Measurements from ENCODE around the gene ARMC8.

ARMC8 gene

DNA sequence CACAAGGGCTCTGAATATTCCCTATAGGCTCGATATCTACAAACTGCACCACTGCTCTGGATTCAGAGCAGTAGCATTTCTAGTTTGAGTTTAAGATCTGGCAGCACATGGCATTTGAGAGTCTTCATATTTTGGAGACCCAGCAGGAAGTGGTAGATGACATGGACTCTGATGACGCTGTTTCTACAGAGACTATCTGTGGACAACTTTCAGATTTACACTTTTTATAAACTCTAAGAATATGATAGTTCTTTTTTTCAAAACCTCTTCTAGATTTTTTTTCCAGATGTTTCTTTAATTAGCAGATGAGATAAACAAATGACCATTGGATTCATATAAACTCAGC lies 35.8 kb downstream of the ARMC8 start:
- DNase-seq (ENCODE audit: low read depth in 1 of 2, low spot score in 1 of 2): no peak
- H3K27ac ChIP-seq (replicated peaks): peak overlapping the region; percentile 86
- no peaks in the 10 kb centered on the region for H3K27me3 ChIP-seq (ENCODE audit: insufficient read depth, poor library complexity, severe bottlenecking)
- H3K4me3 ChIP-seq (replicated peaks; ENCODE audit: insufficient read depth, low read length): no peak overlapping the region
- no peak for TF ChIP-seq GABPA (IDR thresholded peaks at IDR 0.05; ENCODE audit: low read depth)
- TF ChIP-seq, protein P1, sequence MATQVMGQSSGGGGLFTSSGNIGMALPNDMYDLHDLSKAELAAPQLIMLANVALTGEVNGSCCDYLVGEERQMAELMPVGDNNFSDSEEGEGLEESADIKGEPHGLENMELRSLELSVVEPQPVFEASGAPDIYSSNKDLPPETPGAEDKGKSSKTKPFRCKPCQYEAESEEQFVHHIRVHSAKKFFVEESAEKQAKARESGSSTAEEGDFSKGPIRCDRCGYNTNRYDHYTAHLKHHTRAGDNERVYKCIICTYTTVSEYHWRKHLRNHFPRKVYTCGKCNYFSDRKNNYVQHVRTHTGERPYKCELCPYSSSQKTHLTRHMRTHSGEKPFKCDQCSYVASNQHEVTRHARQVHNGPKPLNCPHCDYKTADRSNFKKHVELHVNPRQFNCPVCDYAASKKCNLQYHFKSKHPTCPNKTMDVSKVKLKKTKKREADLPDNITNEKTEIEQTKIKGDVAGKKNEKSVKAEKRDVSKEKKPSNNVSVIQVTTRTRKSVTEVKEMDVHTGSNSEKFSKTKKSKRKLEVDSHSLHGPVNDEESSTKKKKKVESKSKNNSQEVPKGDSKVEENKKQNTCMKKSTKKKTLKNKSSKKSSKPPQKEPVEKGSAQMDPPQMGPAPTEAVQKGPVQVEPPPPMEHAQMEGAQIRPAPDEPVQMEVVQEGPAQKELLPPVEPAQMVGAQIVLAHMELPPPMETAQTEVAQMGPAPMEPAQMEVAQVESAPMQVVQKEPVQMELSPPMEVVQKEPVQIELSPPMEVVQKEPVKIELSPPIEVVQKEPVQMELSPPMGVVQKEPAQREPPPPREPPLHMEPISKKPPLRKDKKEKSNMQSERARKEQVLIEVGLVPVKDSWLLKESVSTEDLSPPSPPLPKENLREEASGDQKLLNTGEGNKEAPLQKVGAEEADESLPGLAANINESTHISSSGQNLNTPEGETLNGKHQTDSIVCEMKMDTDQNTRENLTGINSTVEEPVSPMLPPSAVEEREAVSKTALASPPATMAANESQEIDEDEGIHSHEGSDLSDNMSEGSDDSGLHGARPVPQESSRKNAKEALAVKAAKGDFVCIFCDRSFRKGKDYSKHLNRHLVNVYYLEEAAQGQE (IDR thresholded peaks at IDR 0.05; ENCODE audit: insufficient replicate concordance, low read depth): no peak
- TF ChIP-seq, protein P2, sequence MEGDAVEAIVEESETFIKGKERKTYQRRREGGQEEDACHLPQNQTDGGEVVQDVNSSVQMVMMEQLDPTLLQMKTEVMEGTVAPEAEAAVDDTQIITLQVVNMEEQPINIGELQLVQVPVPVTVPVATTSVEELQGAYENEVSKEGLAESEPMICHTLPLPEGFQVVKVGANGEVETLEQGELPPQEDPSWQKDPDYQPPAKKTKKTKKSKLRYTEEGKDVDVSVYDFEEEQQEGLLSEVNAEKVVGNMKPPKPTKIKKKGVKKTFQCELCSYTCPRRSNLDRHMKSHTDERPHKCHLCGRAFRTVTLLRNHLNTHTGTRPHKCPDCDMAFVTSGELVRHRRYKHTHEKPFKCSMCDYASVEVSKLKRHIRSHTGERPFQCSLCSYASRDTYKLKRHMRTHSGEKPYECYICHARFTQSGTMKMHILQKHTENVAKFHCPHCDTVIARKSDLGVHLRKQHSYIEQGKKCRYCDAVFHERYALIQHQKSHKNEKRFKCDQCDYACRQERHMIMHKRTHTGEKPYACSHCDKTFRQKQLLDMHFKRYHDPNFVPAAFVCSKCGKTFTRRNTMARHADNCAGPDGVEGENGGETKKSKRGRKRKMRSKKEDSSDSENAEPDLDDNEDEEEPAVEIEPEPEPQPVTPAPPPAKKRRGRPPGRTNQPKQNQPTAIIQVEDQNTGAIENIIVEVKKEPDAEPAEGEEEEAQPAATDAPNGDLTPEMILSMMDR (IDR thresholded peaks at IDR 0.05; ENCODE audit: insufficient read depth, low read length): no peak
- TF ChIP-seq SPI1 (IDR thresholded peaks at IDR 0.05; ENCODE audit: borderline replicate concordance, low read depth): no peak
- no peak for TF ChIP-seq POLR2AphosphoS5 (IDR thresholded peaks at IDR 0.05; ENCODE audit: low read depth)

DNA sequence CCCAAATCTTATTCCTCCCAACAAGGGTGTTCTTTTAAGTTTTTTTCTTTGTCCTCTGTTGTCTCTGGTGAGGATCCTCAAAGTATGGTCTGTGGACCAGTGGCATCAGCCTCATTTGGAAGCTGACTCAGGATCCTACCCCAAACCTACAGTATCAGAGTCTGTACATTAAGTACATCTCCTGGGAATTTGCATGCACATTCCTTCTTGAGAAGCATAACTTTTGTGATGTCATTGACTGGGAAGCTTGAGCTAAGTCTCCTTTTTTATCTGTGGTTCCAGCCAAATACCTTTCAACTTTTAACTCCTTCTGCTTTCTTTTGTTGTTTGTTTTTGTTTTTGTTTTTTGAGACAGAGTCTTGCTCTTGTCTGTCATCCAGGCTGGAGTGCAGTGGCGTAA lies 40.5 kb downstream of the ARMC8 start:
- DNase-seq (ENCODE audit: low read depth in 1 of 2, low spot score in 1 of 2): no peak
- Histone ChIP-seq H3K4me3 (replicated peaks; ENCODE audit: insufficient read depth, low read length) (no peak overlapping the region), H3K27me3 (ENCODE audit: insufficient read depth, poor library complexity, severe bottlenecking) (no peaks in the 10 kb centered on the region), H3K27ac (replicated peaks) (no peak overlapping the region)
- TF ChIP-seq, protein P1 (IDR thresholded peaks at IDR 0.05; ENCODE audit: insufficient replicate concordance, low read depth): no peak
- TF ChIP-seq SPI1 (IDR thresholded peaks at IDR 0.05; ENCODE audit: borderline replicate concordance, low read depth): no peak
- TF ChIP-seq, protein P2 (IDR thresholded peaks at IDR 0.05; ENCODE audit: insufficient read depth, low read length): no peak
- no peak for TF ChIP-seq GABPA (IDR thresholded peaks at IDR 0.05; ENCODE audit: low read depth)
- TF ChIP-seq POLR2AphosphoS5 (IDR thresholded peaks at IDR 0.05; ENCODE audit: low read depth): no peak

DNA sequence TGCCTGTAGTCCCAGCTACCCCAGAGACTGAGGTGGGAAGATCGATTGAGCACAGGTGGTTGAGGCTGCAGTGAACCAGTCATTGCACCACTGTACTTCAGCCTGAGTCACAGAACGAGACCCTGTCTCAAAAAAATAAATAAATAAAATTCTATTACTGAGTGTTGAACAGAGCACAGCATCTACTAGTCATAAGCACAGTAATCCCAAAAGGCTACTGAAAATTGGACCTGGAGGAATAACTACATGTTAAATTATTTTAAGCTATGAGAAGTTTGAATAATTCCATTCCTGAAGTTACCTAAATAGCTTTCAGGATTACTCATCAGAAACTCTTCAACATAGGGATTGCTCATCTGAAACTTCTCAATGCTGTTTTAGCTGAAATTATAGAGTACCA lies 43.4 kb downstream of the ARMC8 start:
- DNase-seq (ENCODE audit: low read depth in 1 of 2, low spot score in 1 of 2): no peak
- H3K27ac ChIP-seq (replicated peaks): no peak overlapping the region
- TF ChIP-seq, protein P1 (IDR thresholded peaks at IDR 0.05; ENCODE audit: insufficient replicate concordance, low read depth): no peak
- TF ChIP-seq POLR2AphosphoS5 (IDR thresholded peaks at IDR 0.05; ENCODE audit: low read depth) (no peak), GABPA (IDR thresholded peaks at IDR 0.05; ENCODE audit: low read depth) (no peak), SPI1 (IDR thresholded peaks at IDR 0.05; ENCODE audit: borderline replicate concordance, low read depth) (no peak)
- TF ChIP-seq, protein P2 (IDR thresholded peaks at IDR 0.05; ENCODE audit: insufficient read depth, low read length): no peak
- H3K4me3 ChIP-seq (replicated peaks; ENCODE audit: insufficient read depth, low read length): no peak overlapping the region
- H3K27me3 ChIP-seq (ENCODE audit: insufficient read depth, poor library complexity, severe bottlenecking): no peaks in the 10 kb centered on the region

All from HL-60 (cell line).